Effector memory CD4-positive, alpha-beta T cell (primary cell): ENCODE data around the gene TCEAL3.
"Not testable (repeated sequence)": the region's sequence is repeated elsewhere in the genome, so short reads cannot be mapped to it uniquely, and the experiment has no call there.

Experiments used
- DNase-seq, 3 donors: peaks; one replicate each; pipeline ENCODE4 v3.0.0-alpha.2; 2020
- H3K27ac ChIP-seq: 2 replicates; pipeline ENCODE4 v1.7.0; 2013; ENCODE audit warnings: mild to moderate bottlenecking, low read length, moderate library complexity; ENCODE audit not compliant: insufficient read depth, poor library complexity, severe bottlenecking
- H3K27me3 ChIP-seq: replicated peaks from 2 replicates; pipeline ENCODE4 v1.7.0; 2013; ENCODE audit warnings: mild to moderate bottlenecking, low read length; ENCODE audit not compliant: insufficient read depth, control insufficient read depth, poor library complexity, severe bottlenecking
- H3K36me3 ChIP-seq: 2 replicates; pipeline ENCODE4 v1.7.0; 2013; ENCODE audit warnings: mild to moderate bottlenecking, low read length, moderate library complexity; ENCODE audit not compliant: control insufficient read depth, insufficient read depth
- H3K4me1 ChIP-seq: 2 replicates; pipeline ENCODE4 v1.7.0; 2013; ENCODE audit warnings: low read length, mild to moderate bottlenecking; ENCODE audit not compliant: control insufficient read depth, insufficient read depth, poor library complexity, severe bottlenecking
- H3K4me3 ChIP-seq: 2 replicates; pipeline ENCODE4 v1.7.0; 2013; ENCODE audit warnings: low read length, low read depth, mild to moderate bottlenecking; ENCODE audit not compliant: insufficient read depth, poor library complexity, severe bottlenecking
- H3K9me3 ChIP-seq: 2 replicates; pipeline ENCODE4 v1.7.0; 2013; ENCODE audit warnings: mild to moderate bottlenecking, low read length, moderate library complexity; ENCODE audit not compliant: control insufficient read depth

Gene TCEAL3

GRCh38 chrX:103637604-103638338 lies 30.0 kb downstream of the TCEAL3 start:
- Histone ChIP-seq H3K27ac (no peak overlapping the region), H3K9me3 (no peaks in the 10 kb centered on the region), H3K36me3 (no peaks in the 10 kb centered on the region), H3K27me3 (no peaks in the 10 kb centered on the region), H3K4me1 (no peaks in the 10 kb centered on the region), H3K4me3 (no peak overlapping the region)
- DNase-seq, result no peak

- not testable (repeated sequence) for H3K9me3 ChIP-seq, H3K4me1 ChIP-seq, H3K27ac ChIP-seq
These were observed 30.9 kb downstream of the TCEAL3 start for GRCh38 chrX:103638479-103639346.

GRCh38 chrX:103640401-103641155 lies 32.8 kb downstream of the TCEAL3 start:
- no peaks in the 10 kb centered on the region for H3K9me3 ChIP-seq
- no peaks in the 10 kb centered on the region for H3K27me3 ChIP-seq
- H3K27ac ChIP-seq, result no peak overlapping the region
- no peak for DNase-seq
- no peaks in the 10 kb centered on the region for H3K4me1 ChIP-seq
- no peaks in the 10 kb centered on the region for H3K36me3 ChIP-seq
- no peak overlapping the region for H3K4me3 ChIP-seq

More at GRCh38 chrX:103638479-103639346, 30.9 kb downstream of the TCEAL3 start:
- DNase-seq, H3K27me3 ChIP-seq, H3K36me3 ChIP-seq, H3K4me3 ChIP-seq: not testable (repeated sequence)

GRCh38 chrX:103644125-103644524 lies 36.4 kb downstream of the TCEAL3 start:
- Histone ChIP-seq H3K36me3 (no peaks in the 10 kb centered on the region), H3K4me3 (no peak overlapping the region), H3K9me3 (no peaks in the 10 kb centered on the region), H3K27me3 (no peaks in the 10 kb centered on the region), H3K4me1 (no peaks in the 10 kb centered on the region), H3K27ac (no peak overlapping the region)
- no peak for DNase-seq

- H3K27ac ChIP-seq, result no peak overlapping the region
- H3K4me1 ChIP-seq, result no peaks in the 10 kb centered on the region
- H3K27me3 ChIP-seq, result no peaks in the 10 kb centered on the region
- DNase-seq, result no peak
- no peaks in the 10 kb centered on the region for H3K9me3 ChIP-seq
- no peaks in the 10 kb centered on the region for H3K36me3 ChIP-seq
- no peak overlapping the region for H3K4me3 ChIP-seq
These were observed 39.9 kb downstream of the TCEAL3 start for GRCh38 chrX:103647630-103648029.

- DNase-seq, result no peak
- Histone ChIP-seq H3K36me3 (no peaks in the 10 kb centered on the region), H3K27me3 (no peaks in the 10 kb centered on the region), H3K4me3 (no peak overlapping the region), H3K9me3 (no peaks in the 10 kb centered on the region), H3K27ac (no peak overlapping the region), H3K4me1 (no peaks in the 10 kb centered on the region)
These were observed 43.5 kb downstream of the TCEAL3 start for GRCh38 chrX:103651151-103651773.

GRCh38 chrX:103655230-103656000 lies 47.7 kb downstream of the TCEAL3 start:
- DNase-seq, H3K9me3 ChIP-seq, H3K4me3 ChIP-seq, H3K27ac ChIP-seq, H3K36me3 ChIP-seq, H3K27me3 ChIP-seq, H3K4me1 ChIP-seq: not testable (repeated sequence)

GRCh38 chrX:103656617-103657016 lies 48.9 kb downstream of the TCEAL3 start:
- Histone ChIP-seq H3K4me1 (no peaks in the 10 kb centered on the region), H3K9me3 (no peaks in the 10 kb centered on the region), H3K36me3 (no peaks in the 10 kb centered on the region), H3K4me3 (no peak overlapping the region), H3K27me3 (no peaks in the 10 kb centered on the region), H3K27ac (no peak overlapping the region)
- DNase-seq, result no peak

GRCh38 chrX:103657066-103657465 lies 49.3 kb downstream of the TCEAL3 start:
- not testable (repeated sequence) for H3K27ac ChIP-seq, H3K9me3 ChIP-seq, H3K27me3 ChIP-seq

More at GRCh38 chrX:103657066-103657465, 49.3 kb downstream of the TCEAL3 start:
- DNase-seq, H3K4me3 ChIP-seq, H3K4me1 ChIP-seq, H3K36me3 ChIP-seq: not testable (repeated sequence)
